Heart left ventricle (tissue), 16 donors: ENCODE data around the gene DBET. TPM values are rescaled to one million over a fixed set of nuclear protein-coding genes. Genes with fewer than 3 reads are reported as not detected.
"Not testable (repeated sequence)": the region's sequence is repeated elsewhere in the genome, so short reads cannot be mapped to it uniquely, and the experiment has no call there.

Source experiments
- ATAC-seq, 4 donors: fragments of 200-7000 bp; cut with Tn5 transposase; one replicate each; pipeline ENCODE4 v1.9.1; 2020 to 2022; ENCODE audit warnings: moderate library complexity in 4 of 4, mild to moderate bottlenecking in 3 of 4, moderate number of reproducible peaks in 1 of 4
- DNase-seq, 5 donors: peaks; one replicate each; pipeline ENCODE4 v3.0.0-alpha.2; 2020
- H3K27ac ChIP-seq, 12 donors: fragments of 200-600 bp; sonication (generic) in 4 of 12; one replicate each; pipeline versions ENCODE4 v1.5.0 to v1.8.0; 2016 to 2022; ENCODE audit warnings: mild to moderate bottlenecking in 2 of 12
- H3K27me3 ChIP-seq, 9 donors: fragments of 200-600 bp; sonication (generic) in 2 of 9; one replicate each; pipeline versions ENCODE4 v1.5.1 to v1.8.0; 2016 to 2022; ENCODE audit warnings: mild to moderate bottlenecking in 3 of 9
- H3K36me3 ChIP-seq, 9 donors: fragments of 200-600 bp; sonication (generic) in 2 of 9; one replicate each; pipeline versions ENCODE4 v1.5.0 to v1.8.0; 2018 to 2022; ENCODE audit warnings: mild to moderate bottlenecking in 2 of 9
- H3K4me1 ChIP-seq, 12 donors: fragments of 200-600 bp; sonication (generic) in 4 of 12; one replicate each; pipeline versions ENCODE4 v1.5.0 to v1.8.0; 2016 to 2022; ENCODE audit warnings: mild to moderate bottlenecking in 3 of 12
- H3K4me3 ChIP-seq, 12 donors: fragments of 200-600 bp; sonication (generic) in 4 of 12; one replicate each; pipeline versions ENCODE4 v1.5.0 to v1.8.0; 2017 to 2022; ENCODE audit warnings: mild to moderate bottlenecking in 9 of 12, moderate library complexity in 4 of 12
- H3K9me3 ChIP-seq, 12 donors: fragments of 200-600 bp; sonication (generic) in 4 of 12; one replicate each; pipeline versions ENCODE4 v1.5.0 to v1.8.0; 2016 to 2022; ENCODE audit warnings: mild to moderate bottlenecking in 1 of 12
- CTCF ChIP-seq, 12 donors: fragments of 200-600 bp; sonication (generic) in 4 of 12; IDR thresholded peaks; one replicate each; pipeline versions ENCODE4 v1.5.0 to v1.8.0; 2018 to 2022; ENCODE audit warnings: antibody characterized with exemption in 12 of 12, mild to moderate bottlenecking in 5 of 12
- POLR2A ChIP-seq, 2 donors: fragments of 450-650 bp; IDR thresholded peaks; one replicate each; pipeline ENCODE4 v1.6.1; 2017; ENCODE audit warnings: antibody characterized with exemption in 2 of 2, mild to moderate bottlenecking in 2 of 2, moderate library complexity in 2 of 2
- WGBS, 4 donors: extraction: QIAGEN DNeasy Blood & Tissue Kit in 2 of 4; methylation state at CpG; one replicate each; pipeline versions ENCODE4 v1.1.5 to v1.1.7; 2013 to 2018; 5-methylcytosine and 5-hydroxymethylcytosine counted together
- intact Hi-C, 10 donors: fragments of 100-400 bp; cut with DNase I; formaldehyde crosslinking; loops; one replicate each; pipeline versions ENCODE4 v1.11.1 to v1.14.2; 2022
- long read RNA-seq, 3 donors: library from polyadenylated mRNA; unstranded; transcript quantifications; one replicate each; pipeline ENCODE4 v2.0.0, GENCODE V29; 2020 to 2021
- polyA plus RNA-seq, 2 donors: library from polyadenylated mRNA; stranded (reverse); fragments of 200-250 nt; gene quantifications; one replicate each; pipeline ENCODE4 v1.2.3, GENCODE V29; 2013
- total RNA-seq, 9 donors: library from RNA; depleted of rRNA in 2 of 9; stranded (reverse); fragments of >200 nt in 2 of 9; fragmentation: NEBNext Ultra II Directional in 3 of 9; extraction: Animal tissue kit (Norgen Biotek cat#: 25700) in 3 of 9; gene quantifications; one replicate each; pipeline versions ENCODE4 v1.1.0 to v1.2.4, GENCODE V29; 2016 to 2023
- donor health status: ischemic (EF 13 %, LVEDD 7.1; RV severe dilation, severe dysfunction).
- donor health status: healthy with polysubstance abuse.
- donor health status: DM: no; HTN: yes; CAD: no.
- donor health status: DM: no; HTN: no; CAD: no.
- donor health status: ischemic (EF 25% LVEDD 6.9; RV normal size, moderate dysfunction).
- donor health status: ischemic (EF 25% LVEDD 5.7; RV mildly dilated, moderate dysfunction).
- donor health status: healthy.
- donor health status: DM: yes; HTN: yes; CAD: no.
- donor health status: ischemic (EF 35%, LVEDD 5.7; RV mildly dilated, moderate dysfunction).
- donor health status: nonischemic (EF 11% LVEDD 7.7; RV severe dilation, severe dysfunction).
- donor health status: DM: yes; HTN: yes; CAD: no.
- donor health status: PGD.
- donor health status: ischemic (EF 29% LVEDD 5.4; RV normal size, mild dysfunction).
- donor health status: nonischemic (EF 23%, LVEDD 6.1; RV moderate dilation, normal function).

The DBET gene
- total RNA-seq (not detected), polyA plus RNA-seq (not detected)
- long read RNA-seq, donor 1: 0 reads
- long read RNA-seq, donor 2: 0 reads
- long read RNA-seq, donor 3: 0 reads

- H3K27me3 ChIP-seq, H3K27ac ChIP-seq, ATAC-seq, DNase-seq, intact Hi-C loops, H3K9me3 ChIP-seq, H3K4me3 ChIP-seq, H3K4me1 ChIP-seq, H3K36me3 ChIP-seq: not testable (repeated sequence)
- whole genome bisulfite sequencing, 4 donors: 30 to 40% (median 37%) methylated on average over 2 of the region's 2 CpGs; no CpG with 5 or more reads in 1 of the 4 donors
Measured at GRCh38 chr4:190064342-190064741, at the start of gene DBET. TSS of gene DBET (plus strand) at chr4:190064502.

- 2 to 9% (median 7%) methylated on average over 43 to 76 of the region's 76 CpGs for WGBS, 4 donors
- Histone ChIP-seq H3K9me3 (peaks cover 0 to 3% (median 0%) of the 10 kb centered on the region in 12 donors), H3K4me3 (peak overlapping the region in 7 of 12 donors; percentile 12 to 43 (median 31)), H3K27ac (no peak overlapping the region), H3K4me1 (peaks cover 0 to 29% (median 0%) of the 10 kb centered on the region in 12 donors), H3K27me3 (peaks cover 31 to 94% (median 65%) of the 10 kb centered on the region in 9 donors), H3K36me3 (no peaks in the 10 kb centered on the region)
- TF ChIP-seq POLR2A (IDR thresholded peaks at IDR 0.05): no peak
- TF ChIP-seq CTCF (IDR thresholded peaks at IDR 0.05): no peak
- DNase-seq (peak in 1 of 5 donors; percentile 60), ATAC-seq (peak in 2 of 4 donors; percentile 34 to 37)
- intact Hi-C loops: no loop called here
Measured at GRCh38 chr4:190014771-190015537, 49.3 kb upstream of the DBET start.

GRCh38 chr4:190015538-190016368, 48.5 kb upstream of the DBET start:
- peak overlapping the region in 1 of 12 donors; percentile 38 for H3K4me3 ChIP-seq

More at GRCh38 chr4:190015538-190016368, 48.5 kb upstream of the DBET start:
- ATAC-seq (no peak), DNase-seq (no peak)
- Histone ChIP-seq H3K9me3 (peaks cover 0 to 3% (median 0%) of the 10 kb centered on the region in 12 donors), H3K27me3 (peaks cover 33 to 95% (median 73%) of the 10 kb centered on the region in 9 donors), H3K36me3 (no peaks in the 10 kb centered on the region), H3K4me1 (peaks cover 0 to 33% (median 4%) of the 10 kb centered on the region in 12 donors), H3K27ac (no peak overlapping the region)
- intact Hi-C loops: no loop called here
- WGBS, 4 donors: 7 to 12% (median 9%) methylated on average over 24 to 43 of the region's 43 CpGs
- TF ChIP-seq CTCF (IDR thresholded peaks at IDR 0.05) (no peak), POLR2A (IDR thresholded peaks at IDR 0.05) (no peak)
